Measurements from ENCODE around the gene MRPS11. TPM values are rescaled to one million over a fixed set of nuclear protein-coding genes. Genes with fewer than 3 reads are reported as not detected.

Gene MRPS11
- total and polyA plus RNA-seq, 2 experiments from 2014 or later: 24.9 to 76.6 TPM

GRCh38 chr15:88441076-88441730 lies 26.3 kb upstream of the MRPS11 start:
- H3K79me2 ChIP-seq (ENCODE audit: insufficient read depth): no peaks in the 10 kb centered on the region
- no peak overlapping the region for H3K4me2 ChIP-seq (ENCODE audit: unreplicated experiment)
- no peaks in the 10 kb centered on the region for H3K9me2 ChIP-seq (ENCODE audit: insufficient read depth)
- in situ Hi-C loops (cut with MboI): loop anchor here (25.0 kb wide), 1 partner anchor 179 kb away; the partner anchor contains the start of gene NTRK3
- no peaks in the 10 kb centered on the region for H3K36me3 ChIP-seq (ENCODE audit: low read depth)
- H3K27me3 ChIP-seq (replicated peaks; ENCODE audit: insufficient read depth): peaks cover 4% of the 10 kb centered on the region
- 0 out of 2 replicates have a peak, but pooled peaks cover 10% of the 10 kb centered on the region for H3F3A ChIP-seq (ENCODE audit: insufficient read depth)
- H4K20me1 ChIP-seq (ENCODE audit: insufficient read depth): no peaks in the 10 kb centered on the region
- H3K9ac ChIP-seq: no peak overlapping the region
- no peak overlapping the region for H3K27ac ChIP-seq
- H3K4me1 ChIP-seq (ENCODE audit: insufficient read depth): no peaks in the 10 kb centered on the region
- WGBS, 2 experiments (ENCODE audit: low coverage in 1 of 2, low lambda C conversion rate in 2 of 2, missing lambda C conversion rate in 2 of 2): 47 to 72% methylated on average over 2 of the region's 2 CpGs
- H3K4me3 ChIP-seq: no peak overlapping the region
- H3K9me3 ChIP-seq (ENCODE audit: low read depth): no peaks in the 10 kb centered on the region
- no peak for DNase-seq
- TF ChIP-seq EZH2phosphoT487 (IDR thresholded peaks at IDR 0.05; ENCODE audit: insufficient read depth, low read depth) (no peak), EZH2 (IDR thresholded peaks at IDR 0.05; ENCODE audit: insufficient read depth, poor library complexity, severe bottlenecking) (no peak)
- H2AFZ ChIP-seq: no peak overlapping the region

- DNase-seq: peak; percentile 34
- H3K27me3 ChIP-seq (replicated peaks; ENCODE audit: insufficient read depth): peaks cover 4% of the 10 kb centered on the region
- no peak overlapping the region for H2AFZ ChIP-seq
- in situ Hi-C loops (cut with MboI): loop anchor here (25.0 kb wide), 1 partner anchor 185 kb away; the partner anchor contains the start of gene NTRK3
- H3K9me3 ChIP-seq (ENCODE audit: low read depth): no peaks in the 10 kb centered on the region
- H3K27ac ChIP-seq: no peak overlapping the region
- H3K79me2 ChIP-seq (ENCODE audit: insufficient read depth): no peaks in the 10 kb centered on the region
- no peaks in the 10 kb centered on the region for H3K36me3 ChIP-seq (ENCODE audit: low read depth)
- H3K4me3 ChIP-seq: no peak overlapping the region
- WGBS, 2 experiments (ENCODE audit: low coverage in 1 of 2, low lambda C conversion rate in 2 of 2, missing lambda C conversion rate in 2 of 2): 35 to 43% methylated on average over 1 of the region's 1 CpG
- no peak overlapping the region for H3K9ac ChIP-seq
- no peak overlapping the region for H3K4me2 ChIP-seq (ENCODE audit: unreplicated experiment)
- TF ChIP-seq EZH2 (IDR thresholded peaks at IDR 0.05; ENCODE audit: insufficient read depth, poor library complexity, severe bottlenecking): no peak
- no peak for TF ChIP-seq EZH2phosphoT487 (IDR thresholded peaks at IDR 0.05; ENCODE audit: insufficient read depth, low read depth)
- no peaks in the 10 kb centered on the region for H3K4me1 ChIP-seq (ENCODE audit: insufficient read depth)
- no peaks in the 10 kb centered on the region for H4K20me1 ChIP-seq (ENCODE audit: insufficient read depth)
- no peaks in the 10 kb centered on the region for H3F3A ChIP-seq (ENCODE audit: insufficient read depth)
- no peaks in the 10 kb centered on the region for H3K9me2 ChIP-seq (ENCODE audit: insufficient read depth)
Observed at GRCh38 chr15:88447206-88447605, 20.3 kb upstream of the MRPS11 start.

GRCh38 chr15:88447741-88448140 lies 19.8 kb upstream of the MRPS11 start:
- Histone ChIP-seq H2AFZ (no peak overlapping the region), H3K36me3 (ENCODE audit: low read depth) (no peaks in the 10 kb centered on the region), H3K9ac (no peak overlapping the region), H4K20me1 (ENCODE audit: insufficient read depth) (no peaks in the 10 kb centered on the region), H3K9me2 (ENCODE audit: insufficient read depth) (no peaks in the 10 kb centered on the region), H3K79me2 (ENCODE audit: insufficient read depth) (no peaks in the 10 kb centered on the region), H3K9me3 (ENCODE audit: low read depth) (no peaks in the 10 kb centered on the region), H3F3A (ENCODE audit: insufficient read depth) (no peaks in the 10 kb centered on the region), H3K4me1 (ENCODE audit: insufficient read depth) (no peaks in the 10 kb centered on the region), H3K4me2 (ENCODE audit: unreplicated experiment) (no peak overlapping the region), H3K27ac (no peak overlapping the region), H3K27me3 (replicated peaks; ENCODE audit: insufficient read depth) (peaks cover 4% of the 10 kb centered on the region), H3K4me3 (no peak overlapping the region)
- no peak for TF ChIP-seq EZH2phosphoT487 (IDR thresholded peaks at IDR 0.05; ENCODE audit: insufficient read depth, low read depth)
- TF ChIP-seq EZH2 (IDR thresholded peaks at IDR 0.05; ENCODE audit: insufficient read depth, poor library complexity, severe bottlenecking): no peak
- 10 to 21% methylated on average over 1 of the region's 1 CpG for WGBS, 2 experiments (ENCODE audit: low coverage in 1 of 2, low lambda C conversion rate in 2 of 2, missing lambda C conversion rate in 2 of 2)
- no peak for DNase-seq
- in situ Hi-C loops (cut with MboI): loop anchor here (25.0 kb wide), 1 partner anchor 185 kb away; the partner anchor contains the start of gene NTRK3

- H3F3A ChIP-seq (ENCODE audit: insufficient read depth): peaks cover 4% of the 10 kb centered on the region; the same call in 1 of the 2 replicates
- no peaks in the 10 kb centered on the region for H3K36me3 ChIP-seq (ENCODE audit: low read depth)
- H3K27me3 ChIP-seq (replicated peaks; ENCODE audit: insufficient read depth): peaks cover 4% of the 10 kb centered on the region; the same call in 1 of the 2 replicates
- no peak overlapping the region for H3K27ac ChIP-seq
- in situ Hi-C loops (cut with MboI): loop anchor here (25.0 kb wide), 1 partner anchor 187 kb away; the partner anchor contains the start of gene NTRK3
- H2AFZ ChIP-seq: no peak overlapping the region
- no peak for TF ChIP-seq EZH2 (IDR thresholded peaks at IDR 0.05; ENCODE audit: insufficient read depth, poor library complexity, severe bottlenecking)
- no peak for TF ChIP-seq EZH2phosphoT487 (IDR thresholded peaks at IDR 0.05; ENCODE audit: insufficient read depth, low read depth)
- no peak for DNase-seq
- peaks cover 3% of the 10 kb centered on the region for H3K4me1 ChIP-seq (ENCODE audit: insufficient read depth)
- no peaks in the 10 kb centered on the region for H3K9me2 ChIP-seq (ENCODE audit: insufficient read depth)
- no peak overlapping the region for H3K9ac ChIP-seq
- H4K20me1 ChIP-seq (ENCODE audit: insufficient read depth): no peaks in the 10 kb centered on the region
- WGBS, 2 experiments (ENCODE audit: low coverage in 1 of 2, low lambda C conversion rate in 2 of 2, missing lambda C conversion rate in 2 of 2): 58 to 69% methylated on average over 5 of the region's 5 CpGs
- no peak overlapping the region for H3K4me2 ChIP-seq (ENCODE audit: unreplicated experiment)
- H3K4me3 ChIP-seq: no peak overlapping the region
- H3K79me2 ChIP-seq (ENCODE audit: insufficient read depth): no peaks in the 10 kb centered on the region
- no peaks in the 10 kb centered on the region for H3K9me3 ChIP-seq (ENCODE audit: low read depth)
Observed at GRCh38 chr15:88448991-88449461, 18.5 kb upstream of the MRPS11 start.
